ENCODE results near the gene PDSS2. TPM values are rescaled to one million over a fixed set of nuclear protein-coding genes. Genes with fewer than 3 reads are reported as not detected.

Gene PDSS2
- total RNA-seq, 2 experiments from 2014 or later = 10.9 to 13.9 TPM

GRCh38 chr6:107340881-107341280 lies 118.5 kb downstream of the PDSS2 start:
- Mint-ChIP-seq H3K27ac (no peak overlapping the region), H3K36me3 (ENCODE audit: low read depth) (no peaks in the 10 kb centered on the region), H3K9me3 (no peaks in the 10 kb centered on the region), H3K4me3 (no peak overlapping the region), H3K27me3 (no peaks in the 10 kb centered on the region), H3K4me1 (peaks cover 3% of the 10 kb centered on the region)
- no peak for DNase-seq
- POLR2A ChIA-PET = no interaction called here
- CTCF ChIA-PET = interaction anchor here (1.0 to 1.8 kb wide), 3 partner anchors 10 to 23 kb away, joined by 3 to 5 read pairs (median 4); no protein-coding TSS in a partner anchor

DNA sequence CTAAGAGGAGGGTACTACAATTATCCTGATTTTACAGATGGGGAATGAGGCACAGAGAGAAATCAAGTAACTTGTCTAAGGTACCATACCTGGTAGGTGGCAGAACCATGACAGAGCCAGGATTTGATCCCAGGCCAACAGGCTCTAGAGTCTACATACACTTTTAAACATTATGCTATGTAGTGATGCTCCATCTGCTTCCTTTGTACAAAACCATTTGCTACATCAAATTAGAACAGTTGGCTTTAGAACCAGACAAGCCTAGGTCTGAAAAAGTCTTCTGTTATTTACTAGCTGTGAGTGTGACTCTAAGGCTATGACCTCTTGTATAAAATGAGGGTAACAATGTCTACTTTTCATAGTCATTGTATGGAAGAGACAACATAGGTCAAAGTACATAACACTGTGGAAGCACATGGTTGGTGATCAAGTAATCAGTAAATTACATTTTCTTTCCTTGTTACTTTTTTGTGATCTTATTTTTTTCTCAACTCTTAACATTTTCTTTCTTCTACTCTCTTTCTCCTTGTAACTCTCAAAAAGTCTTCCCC lies 122.1 kb downstream of the PDSS2 start:
- Mint-ChIP-seq H3K4me1 (no peaks in the 10 kb centered on the region), H3K36me3 (ENCODE audit: low read depth) (peaks cover 7% of the 10 kb centered on the region), H3K27me3 (no peaks in the 10 kb centered on the region), H3K27ac (no peak overlapping the region), H3K9me3 (no peaks in the 10 kb centered on the region), H3K4me3 (no peak overlapping the region)
- CTCF ChIA-PET = no interaction called here
- POLR2A ChIA-PET = no interaction called here
- DNase-seq = no peak

DNA sequence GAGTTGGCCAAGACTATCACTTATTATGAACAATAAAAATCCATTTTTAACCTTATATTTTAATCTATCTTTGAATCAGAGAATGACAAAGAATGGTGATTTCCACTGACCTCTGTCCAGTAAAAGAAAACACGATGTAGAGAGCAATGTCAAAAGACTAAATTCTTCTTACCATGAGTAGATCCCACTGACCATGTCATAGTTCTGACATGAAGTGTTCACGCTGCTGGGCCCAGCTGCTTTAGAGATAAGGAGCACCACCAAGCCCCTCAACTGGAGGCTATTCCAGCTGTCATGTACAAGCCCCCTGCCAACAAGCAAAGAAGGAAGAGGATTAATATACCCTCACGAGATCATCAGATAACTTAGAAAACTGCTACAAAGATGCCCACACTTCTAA lies 125.3 kb downstream of the PDSS2 start:
- Mint-ChIP-seq H3K4me1 (peaks cover 14% of the 10 kb centered on the region), H3K4me3 (no peak overlapping the region), H3K27me3 (no peaks in the 10 kb centered on the region), H3K36me3 (ENCODE audit: low read depth) (peaks cover 11% of the 10 kb centered on the region), H3K9me3 (no peaks in the 10 kb centered on the region), H3K27ac (no peak overlapping the region)
- POLR2A ChIA-PET = no interaction called here
- CTCF ChIA-PET = interaction anchor here (1.3 kb wide), 1 partner anchor 11 kb away, joined by 3 read pairs; no protein-coding TSS in a partner anchor
- no peak for DNase-seq

- Mint-ChIP-seq H3K27ac (no peak overlapping the region), H3K4me1 (peaks cover 14% of the 10 kb centered on the region), H3K4me3 (no peak overlapping the region), H3K27me3 (no peaks in the 10 kb centered on the region), H3K36me3 (ENCODE audit: low read depth) (peaks cover 11% of the 10 kb centered on the region), H3K9me3 (no peaks in the 10 kb centered on the region)
- no peak for DNase-seq
- POLR2A ChIA-PET = no interaction called here
- CTCF ChIA-PET = no interaction called here
Measured at GRCh38 chr6:107333491-107333890, 125.9 kb downstream of the PDSS2 start.

DNA sequence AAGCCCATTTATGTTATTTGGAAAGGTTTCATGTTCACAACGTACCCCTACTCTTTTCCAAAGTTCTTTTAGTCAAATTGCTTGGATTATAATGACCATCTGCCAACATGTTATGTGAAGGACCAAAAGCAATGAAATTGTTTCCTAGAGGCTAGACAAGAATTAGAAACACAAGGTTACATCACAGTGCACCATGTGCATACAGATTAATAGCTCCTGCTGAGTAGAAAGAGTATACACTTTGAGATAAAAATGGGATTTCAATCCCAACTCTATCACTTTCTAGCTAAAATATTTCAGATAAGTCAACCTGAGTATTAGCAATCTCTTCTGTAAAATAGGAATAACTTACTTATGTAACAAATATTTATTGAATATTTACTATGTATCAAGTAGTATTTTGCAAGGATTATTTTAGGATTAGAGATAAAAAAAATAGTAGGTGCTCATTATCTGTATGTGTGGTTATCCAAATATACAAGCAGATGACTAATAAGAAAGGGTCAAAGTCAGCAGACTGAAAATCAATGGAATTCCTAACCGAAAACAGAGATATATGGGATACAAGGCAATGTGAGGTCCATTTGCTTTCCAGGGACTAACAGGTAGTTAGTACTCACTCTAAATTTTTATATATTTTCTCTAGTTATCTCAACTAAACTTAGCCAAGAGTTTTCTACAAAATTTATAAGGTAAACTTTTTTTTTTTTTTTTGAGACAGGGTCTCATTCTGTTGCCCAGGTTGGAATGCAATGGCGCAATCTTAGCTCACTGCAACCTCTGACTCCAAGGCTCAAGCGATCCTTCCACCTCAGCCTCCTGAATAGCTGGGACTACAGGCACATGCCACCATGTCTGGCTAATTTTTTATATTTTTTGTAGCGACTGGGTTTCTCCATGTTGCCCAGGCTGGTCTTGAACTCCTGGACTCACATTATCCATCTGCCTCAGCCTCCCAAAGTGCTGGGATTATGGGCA lies 127.7 kb downstream of the PDSS2 start:
- no peak for DNase-seq
- POLR2A ChIA-PET = no interaction called here
- Mint-ChIP-seq H3K36me3 (ENCODE audit: low read depth) (peaks cover 11% of the 10 kb centered on the region), H3K4me3 (no peak overlapping the region), H3K27me3 (no peaks in the 10 kb centered on the region), H3K27ac (no peak overlapping the region), H3K4me1 (peaks cover 14% of the 10 kb centered on the region), H3K9me3 (no peaks in the 10 kb centered on the region)
- CTCF ChIA-PET = interaction anchor here (1.3 to 1.8 kb wide), 2 partner anchors 9 to 14 kb away, joined by 3 to 4 read pairs; no protein-coding TSS in a partner anchor

GRCh38 chr6:107330168-107330567 lies 129.2 kb downstream of the PDSS2 start:
- Mint-ChIP-seq H3K36me3 (ENCODE audit: low read depth) (peaks cover 11% of the 10 kb centered on the region), H3K27me3 (no peaks in the 10 kb centered on the region), H3K4me3 (no peak overlapping the region), H3K9me3 (no peaks in the 10 kb centered on the region), H3K27ac (peak overlapping the region; percentile 52), H3K4me1 (peaks cover 14% of the 10 kb centered on the region)
- ChIA-PET POLR2A (no interaction called here), CTCF (interaction anchor here (1.0 to 1.8 kb wide), 2 partner anchors 10 to 13 kb away, joined by 3 to 4 read pairs; no protein-coding TSS in a partner anchor)
- peak; percentile 45 for DNase-seq

DNA sequence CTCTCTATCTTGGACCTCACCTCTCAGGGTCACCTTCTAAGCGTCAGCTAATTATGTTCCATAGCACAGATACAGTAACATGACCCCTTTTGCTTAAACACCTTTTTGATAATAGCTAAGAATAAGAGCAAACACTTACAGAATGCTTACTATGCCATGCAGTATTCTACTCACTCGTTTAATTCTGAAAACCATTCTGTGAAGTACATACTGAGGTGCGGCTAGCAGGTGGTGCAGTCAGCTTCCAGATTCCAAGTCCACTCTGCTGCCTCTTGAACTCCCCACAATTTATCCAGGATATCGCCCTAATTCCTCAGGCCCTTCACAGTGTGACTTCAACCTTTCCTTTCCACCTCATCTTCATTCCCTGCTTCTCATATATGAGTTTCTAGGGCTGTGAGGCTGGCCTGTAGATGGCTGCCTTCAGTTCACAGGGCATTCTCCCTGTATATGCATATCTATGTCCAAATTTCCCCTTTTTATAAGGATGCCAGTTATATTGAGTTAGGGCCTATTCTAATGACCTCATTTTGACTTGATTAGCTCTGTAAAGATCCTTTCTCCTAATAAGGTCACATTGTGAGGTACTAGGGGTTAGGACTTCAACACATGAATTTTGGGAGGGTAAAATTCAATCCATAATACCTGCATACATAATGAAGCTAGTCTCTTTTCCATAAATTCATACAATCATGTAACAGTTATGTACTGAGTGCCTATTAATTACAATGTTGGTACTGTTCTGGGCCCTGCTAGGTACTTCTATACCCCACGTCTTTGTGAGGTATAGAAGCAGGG lies 130.1 kb downstream of the PDSS2 start:
- no peak for DNase-seq
- Mint-ChIP-seq H3K4me3 (no peak overlapping the region), H3K9me3 (no peaks in the 10 kb centered on the region), H3K36me3 (ENCODE audit: low read depth) (peaks cover 11% of the 10 kb centered on the region), H3K4me1 (peaks cover 14% of the 10 kb centered on the region), H3K27ac (no peak overlapping the region), H3K27me3 (no peaks in the 10 kb centered on the region)
- ChIA-PET POLR2A (no interaction called here), CTCF (interaction anchor here (1.0 to 1.8 kb wide), 2 partner anchors 11 to 12 kb away, joined by 3 to 4 read pairs; no protein-coding TSS in a partner anchor)

GRCh38 chr6:107328081-107328480 lies 131.3 kb downstream of the PDSS2 start:
- ChIA-PET CTCF (interaction anchor here (1.1 to 1.2 kb wide), 2 partner anchors 10 to 13 kb away, joined by 3 to 4 read pairs; no protein-coding TSS in a partner anchor), POLR2A (no interaction called here)
- H3K4me3 Mint-ChIP-seq = no peak overlapping the region
- H3K9me3 Mint-ChIP-seq = no peaks in the 10 kb centered on the region
- DNase-seq = no peak
- H3K27me3 Mint-ChIP-seq = no peaks in the 10 kb centered on the region
- H3K4me1 Mint-ChIP-seq = peaks cover 14% of the 10 kb centered on the region
- peaks cover 6% of the 10 kb centered on the region for H3K36me3 Mint-ChIP-seq (ENCODE audit: low read depth)
- H3K27ac Mint-ChIP-seq = no peak overlapping the region

- Mint-ChIP-seq H3K27ac (no peak overlapping the region), H3K36me3 (ENCODE audit: low read depth) (no peaks in the 10 kb centered on the region), H3K4me1 (peaks cover 2% of the 10 kb centered on the region), H3K27me3 (no peaks in the 10 kb centered on the region), H3K4me3 (no peak overlapping the region), H3K9me3 (no peaks in the 10 kb centered on the region)
- no peak for DNase-seq
- ChIA-PET CTCF (interaction anchor here (0.5 to 1.0 kb wide), 2 partner anchors 11 to 70 kb away, joined by 3 read pairs; no protein-coding TSS in a partner anchor), POLR2A (no interaction called here)
Measured at GRCh38 chr6:107323133-107323785, 136.1 kb downstream of the PDSS2 start.

- Mint-ChIP-seq H3K36me3 (ENCODE audit: low read depth) (no peaks in the 10 kb centered on the region), H3K4me3 (no peak overlapping the region), H3K4me1 (peaks cover 4% of the 10 kb centered on the region), H3K27me3 (no peaks in the 10 kb centered on the region), H3K27ac (no peak overlapping the region), H3K9me3 (no peaks in the 10 kb centered on the region)
- no peak for DNase-seq
- ChIA-PET POLR2A (no interaction called here), CTCF (no interaction called here)
Measured at GRCh38 chr6:107321793-107322192, 137.6 kb downstream of the PDSS2 start.

DNA sequence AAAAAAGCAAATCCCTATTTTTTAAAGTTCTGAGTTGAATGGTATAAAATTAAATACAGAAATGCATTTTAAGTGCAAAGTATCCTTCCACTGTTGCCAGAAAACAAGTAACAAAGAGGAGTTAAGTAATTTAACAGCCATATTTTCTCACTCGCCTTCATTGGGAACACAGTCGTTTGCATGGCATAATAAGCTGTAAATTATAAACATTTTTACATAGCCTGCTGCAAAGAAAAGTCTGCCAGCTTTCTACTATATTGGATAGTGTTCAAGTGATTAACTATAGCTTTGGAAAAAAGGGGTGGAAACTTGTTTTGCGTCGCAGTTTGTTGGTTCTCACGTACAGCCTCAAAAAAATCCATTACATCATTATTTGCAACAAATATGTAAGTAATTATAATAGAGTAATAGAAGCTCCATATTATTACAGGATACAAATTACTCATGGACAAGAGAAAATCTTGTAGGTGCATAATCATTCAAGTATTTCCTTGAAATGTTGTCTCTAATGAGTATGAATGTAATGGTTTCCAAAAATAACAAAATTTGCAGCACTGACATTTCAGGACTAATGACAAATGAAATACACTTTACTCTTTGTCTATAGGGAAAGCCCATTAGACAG lies 139.3 kb downstream of the PDSS2 start:
- Mint-ChIP-seq H3K27ac (no peak overlapping the region), H3K4me3 (no peak overlapping the region), H3K27me3 (no peaks in the 10 kb centered on the region), H3K36me3 (ENCODE audit: low read depth) (no peaks in the 10 kb centered on the region), H3K9me3 (no peaks in the 10 kb centered on the region), H3K4me1 (peaks cover 4% of the 10 kb centered on the region)
- no peak for DNase-seq
- ChIA-PET CTCF (no interaction called here), POLR2A (no interaction called here)
